ENCODE results near the gene NT5C2.
"Not testable (repeated sequence)": the region's sequence is repeated elsewhere in the genome, so short reads cannot be mapped to it uniquely, and the experiment has no call there.

Gene NT5C2

DNA sequence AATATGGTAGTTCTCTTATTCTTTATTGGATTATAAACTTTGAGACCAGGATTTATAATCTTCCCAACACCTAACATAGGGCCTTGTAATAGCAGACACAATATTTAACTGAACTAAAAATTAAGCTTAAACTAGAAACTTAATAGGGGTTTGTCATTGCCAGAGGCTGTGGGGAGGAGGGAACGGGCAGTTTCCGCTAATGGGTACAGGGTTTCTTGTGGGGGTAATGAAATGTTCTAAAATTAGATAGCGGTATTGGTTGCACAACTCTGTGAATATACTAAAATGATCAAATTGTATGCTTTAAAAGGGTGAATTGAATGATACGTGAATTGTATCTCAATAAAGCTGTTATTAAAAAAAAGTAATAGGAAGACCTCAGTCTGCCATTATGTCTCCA is 45.4 kb downstream of the NT5C2 start:
- DNase-seq (ENCODE audit: low spot score) = no peak
- TF ChIP-seq, protein P1, sequence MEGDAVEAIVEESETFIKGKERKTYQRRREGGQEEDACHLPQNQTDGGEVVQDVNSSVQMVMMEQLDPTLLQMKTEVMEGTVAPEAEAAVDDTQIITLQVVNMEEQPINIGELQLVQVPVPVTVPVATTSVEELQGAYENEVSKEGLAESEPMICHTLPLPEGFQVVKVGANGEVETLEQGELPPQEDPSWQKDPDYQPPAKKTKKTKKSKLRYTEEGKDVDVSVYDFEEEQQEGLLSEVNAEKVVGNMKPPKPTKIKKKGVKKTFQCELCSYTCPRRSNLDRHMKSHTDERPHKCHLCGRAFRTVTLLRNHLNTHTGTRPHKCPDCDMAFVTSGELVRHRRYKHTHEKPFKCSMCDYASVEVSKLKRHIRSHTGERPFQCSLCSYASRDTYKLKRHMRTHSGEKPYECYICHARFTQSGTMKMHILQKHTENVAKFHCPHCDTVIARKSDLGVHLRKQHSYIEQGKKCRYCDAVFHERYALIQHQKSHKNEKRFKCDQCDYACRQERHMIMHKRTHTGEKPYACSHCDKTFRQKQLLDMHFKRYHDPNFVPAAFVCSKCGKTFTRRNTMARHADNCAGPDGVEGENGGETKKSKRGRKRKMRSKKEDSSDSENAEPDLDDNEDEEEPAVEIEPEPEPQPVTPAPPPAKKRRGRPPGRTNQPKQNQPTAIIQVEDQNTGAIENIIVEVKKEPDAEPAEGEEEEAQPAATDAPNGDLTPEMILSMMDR (IDR thresholded peaks at IDR 0.05; ENCODE audit: extremely low read depth, insufficient read depth, missing control alignments) = no peak
- in situ Hi-C loops (cut with MboI; ENCODE audit: low pct_unique_long_range_greater_than_20kb, low sequenced_read_pairs, unreplicated experiment) = no loop called here

DNA sequence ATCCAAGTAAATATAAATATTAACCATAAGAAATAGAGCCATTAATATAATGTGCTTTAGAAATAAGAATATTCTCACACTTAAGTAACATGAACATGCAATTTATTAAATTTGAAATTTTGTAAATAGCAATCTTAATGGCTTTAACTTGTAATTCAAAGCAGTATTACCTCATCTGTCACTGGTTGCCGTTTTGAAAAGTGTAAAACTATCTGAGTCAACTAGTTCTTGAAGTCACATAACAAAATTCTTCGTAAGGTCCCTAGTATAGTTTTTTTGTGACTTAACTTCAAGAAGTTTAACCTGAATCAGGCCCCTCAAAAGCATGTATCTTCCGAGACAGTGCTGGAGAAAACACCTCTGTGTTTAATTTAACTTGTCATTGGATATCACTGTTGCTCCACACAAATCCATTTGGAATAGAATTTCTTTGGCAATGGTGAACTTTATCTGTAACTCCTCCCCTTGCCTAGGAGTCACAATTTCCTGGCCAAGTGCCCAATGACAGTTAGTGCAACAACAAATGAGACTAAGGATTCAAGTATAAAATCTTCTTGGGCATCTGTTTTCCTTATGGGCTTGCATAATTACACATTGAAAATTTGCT is 47.1 kb downstream of the NT5C2 start:
- in situ Hi-C loops (cut with MboI; ENCODE audit: low pct_unique_long_range_greater_than_20kb, low sequenced_read_pairs, unreplicated experiment) = no loop called here
- DNase-seq (ENCODE audit: low spot score) = no peak
- TF ChIP-seq, protein P1 (IDR thresholded peaks at IDR 0.05; ENCODE audit: extremely low read depth, insufficient read depth, missing control alignments) = no peak

DNA sequence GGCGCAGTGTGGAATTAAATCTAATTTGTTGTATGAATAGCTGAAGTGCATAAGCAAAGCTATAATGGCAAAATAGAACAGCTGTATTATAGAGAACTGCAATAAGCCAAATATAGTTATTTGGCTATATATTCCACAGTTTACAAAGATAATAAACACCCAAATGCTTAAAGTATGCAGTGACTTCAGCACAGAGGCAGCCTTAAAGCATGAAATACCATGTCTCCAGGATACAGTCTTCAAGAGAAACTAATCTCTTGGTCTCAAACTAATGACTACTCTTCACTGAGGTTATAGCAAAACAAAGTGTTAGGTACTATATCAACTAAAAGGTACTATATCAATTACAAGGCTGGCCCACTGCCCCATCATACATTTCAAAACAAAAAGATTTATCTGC is 48.0 kb downstream of the NT5C2 start:
- TF ChIP-seq, protein P1 (IDR thresholded peaks at IDR 0.05; ENCODE audit: extremely low read depth, insufficient read depth, missing control alignments) = no peak
- in situ Hi-C loops (cut with MboI; ENCODE audit: low pct_unique_long_range_greater_than_20kb, low sequenced_read_pairs, unreplicated experiment) = no loop called here
- DNase-seq (ENCODE audit: low spot score) = no peak

DNA sequence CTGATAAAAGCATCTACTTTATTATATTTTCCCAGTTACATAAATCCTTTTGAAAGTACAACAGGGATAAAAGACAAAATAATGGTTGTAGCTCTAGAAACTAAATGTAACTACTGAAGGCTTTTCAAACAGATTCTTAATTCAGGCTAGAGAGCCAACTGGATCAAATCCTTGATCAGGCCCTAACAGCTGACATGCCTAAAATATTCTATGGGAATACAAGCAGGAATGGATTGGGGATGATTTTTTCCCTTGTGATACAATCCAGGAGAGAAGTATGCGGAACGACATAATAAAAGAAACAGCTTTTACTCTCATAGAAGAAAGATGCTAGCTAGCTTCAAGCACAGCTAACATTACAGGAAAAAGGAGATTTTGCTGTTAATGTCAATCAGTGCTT is 49.0 kb downstream of the NT5C2 start:
- in situ Hi-C loops (cut with MboI; ENCODE audit: low pct_unique_long_range_greater_than_20kb, low sequenced_read_pairs, unreplicated experiment) = no loop called here
- no peak for DNase-seq (ENCODE audit: low spot score)
- TF ChIP-seq, protein P1 (IDR thresholded peaks at IDR 0.05; ENCODE audit: extremely low read depth, insufficient read depth, missing control alignments) = no peak

DNA sequence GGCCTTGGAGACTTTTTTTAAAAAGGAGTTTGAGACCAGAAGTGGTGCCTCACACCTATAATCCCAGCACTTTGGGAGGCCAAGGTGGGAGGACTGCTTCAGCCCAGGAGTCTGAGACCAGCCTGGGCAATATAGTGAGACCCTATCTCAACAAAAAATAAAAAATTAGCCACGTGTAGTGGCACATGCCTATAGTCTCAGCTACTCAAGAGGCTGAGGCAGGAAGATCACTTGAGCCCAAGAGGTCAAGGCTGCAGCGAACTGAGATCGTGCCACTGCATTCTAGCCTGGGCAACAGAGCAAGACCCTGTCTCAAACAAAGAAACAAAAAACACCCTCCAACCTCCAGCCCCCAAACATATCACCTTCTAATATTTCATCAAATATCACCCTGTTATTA is 49.4 kb downstream of the NT5C2 start:
- in situ Hi-C loops (cut with MboI; ENCODE audit: low pct_unique_long_range_greater_than_20kb, low sequenced_read_pairs, unreplicated experiment); DNase-seq (ENCODE audit: low spot score): not testable (repeated sequence)

DNA sequence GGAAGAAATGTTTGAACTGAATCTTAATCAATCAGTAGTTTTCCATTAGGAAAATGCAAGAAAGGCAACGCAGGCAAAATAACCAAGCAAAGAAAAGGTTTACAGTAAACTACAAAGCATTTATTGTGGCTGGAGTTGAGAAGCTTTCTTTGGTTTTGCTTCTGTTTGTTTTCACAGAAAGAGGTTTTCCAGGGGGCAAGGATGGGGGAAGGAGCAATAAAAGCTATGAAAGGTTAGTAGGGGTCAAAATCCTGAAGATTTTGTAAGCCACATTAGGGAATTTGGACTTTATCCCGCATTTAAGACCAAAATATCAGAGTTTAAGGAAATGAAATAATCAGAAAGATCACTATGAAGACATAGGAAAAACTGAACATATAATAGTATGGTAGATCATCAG is 51.1 kb downstream of the NT5C2 start:
- TF ChIP-seq, protein P1 (IDR thresholded peaks at IDR 0.05; ENCODE audit: extremely low read depth, insufficient read depth, missing control alignments) = no peak
- in situ Hi-C loops (cut with MboI; ENCODE audit: low pct_unique_long_range_greater_than_20kb, low sequenced_read_pairs, unreplicated experiment) = no loop called here

DNA sequence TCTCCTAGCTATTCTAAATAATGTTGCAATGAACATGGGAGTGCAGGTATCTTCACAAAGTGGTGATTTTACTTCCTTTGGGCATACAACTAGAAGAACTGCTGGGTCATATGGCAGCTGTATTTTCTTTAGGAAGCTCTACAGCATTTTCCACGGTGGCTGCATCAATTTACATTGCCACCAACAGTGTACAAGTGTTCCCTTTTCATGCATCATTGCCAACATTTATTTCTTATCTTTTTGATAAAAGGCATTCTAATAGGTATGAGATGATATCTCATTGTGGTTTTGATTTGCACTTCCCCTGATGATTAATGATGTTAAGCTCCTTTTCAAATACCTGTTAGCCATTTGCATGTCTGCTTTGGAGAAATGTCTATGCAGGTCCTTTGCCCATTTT is 52.6 kb downstream of the NT5C2 start:
- in situ Hi-C loops (cut with MboI; ENCODE audit: low pct_unique_long_range_greater_than_20kb, low sequenced_read_pairs, unreplicated experiment) = no loop called here
- TF ChIP-seq, protein P1 (IDR thresholded peaks at IDR 0.05; ENCODE audit: extremely low read depth, insufficient read depth, missing control alignments) = no peak

More for the DNA sequence above, 51.1 kb downstream of the NT5C2 start:
- DNase-seq (ENCODE audit: low spot score) = no peak

More for the DNA sequence above, 52.6 kb downstream of the NT5C2 start:
- DNase-seq (ENCODE audit: low spot score) = no peak

All from GM13977 (cell line).